ENCODE data around the gene RUBCNL.

Gene RUBCNL

GRCh38 chr13:46327246-46327645 is 59.8 kb downstream of the RUBCNL start:
- Histone ChIP-seq H3K4me3 (ENCODE audit: low read length) (no peak overlapping the region), H3K27me3 (ENCODE audit: control insufficient read depth, low read length) (no peaks in the 10 kb centered on the region), H4K20me1 (ENCODE audit: control insufficient read depth, insufficient read depth, low read depth, low read length) (no peaks in the 10 kb centered on the region), H3K4me1 (ENCODE audit: control insufficient read depth, low read length) (no peaks in the 10 kb centered on the region), H3K36me3 (ENCODE audit: control insufficient read depth, low read length) (no peaks in the 10 kb centered on the region), H3K9me2 (replicated peaks; ENCODE audit: control insufficient read depth, low read length) (no peaks in the 10 kb centered on the region), H3K9me3 (ENCODE audit: control insufficient read depth, insufficient read depth, low read length) (no peaks in the 10 kb centered on the region), H3K4me2 (ENCODE audit: low read length) (no peak overlapping the region), H3K79me2 (ENCODE audit: control insufficient read depth, low read length) (no peaks in the 10 kb centered on the region), H3K27ac (ENCODE audit: low read depth, low read length) (no peak overlapping the region), H3F3A (ENCODE audit: control insufficient read depth, insufficient read depth) (0 out of 2 replicates have a peak, but pooled peaks cover 3% of the 10 kb centered on the region)
- TF ChIP-seq CTCF (IDR thresholded peaks at IDR 0.05; ENCODE audit: low read depth, low read length, poor library complexity, severe bottlenecking) = no peak
- no peak for TF ChIP-seq EZH2phosphoT487 (IDR thresholded peaks at IDR 0.05; ENCODE audit: borderline replicate concordance, low read length)

GRCh38 chr13:46324976-46325375 is 62.1 kb downstream of the RUBCNL start:
- no peak overlapping the region for H3K27ac ChIP-seq (ENCODE audit: low read depth, low read length)
- no peaks in the 10 kb centered on the region for H3K27me3 ChIP-seq (ENCODE audit: control insufficient read depth, low read length)
- H3K79me2 ChIP-seq (ENCODE audit: control insufficient read depth, low read length) = no peaks in the 10 kb centered on the region
- H4K20me1 ChIP-seq (ENCODE audit: control insufficient read depth, insufficient read depth, low read depth, low read length) = no peaks in the 10 kb centered on the region
- TF ChIP-seq EZH2phosphoT487 (IDR thresholded peaks at IDR 0.05; ENCODE audit: borderline replicate concordance, low read length) = no peak
- H3K4me3 ChIP-seq (ENCODE audit: low read length) = no peak overlapping the region
- H3K9me2 ChIP-seq (replicated peaks; ENCODE audit: control insufficient read depth, low read length) = no peaks in the 10 kb centered on the region
- no peak overlapping the region for H3K4me2 ChIP-seq (ENCODE audit: low read length)
- no peaks in the 10 kb centered on the region for H3K36me3 ChIP-seq (ENCODE audit: control insufficient read depth, low read length)
- no peaks in the 10 kb centered on the region for H3K9me3 ChIP-seq (ENCODE audit: control insufficient read depth, insufficient read depth, low read length)
- 0 out of 2 replicates have a peak, but pooled peaks cover 3% of the 10 kb centered on the region for H3F3A ChIP-seq (ENCODE audit: control insufficient read depth, insufficient read depth)
- peaks cover 18% of the 10 kb centered on the region for H3K4me1 ChIP-seq (ENCODE audit: control insufficient read depth, low read length)

- H3K79me2 ChIP-seq (ENCODE audit: control insufficient read depth, low read length) = no peaks in the 10 kb centered on the region
Measured at GRCh38 chr13:46321494-46322225, 65.4 kb downstream of the RUBCNL start.

More at GRCh38 chr13:46321494-46322225, 65.4 kb downstream of the RUBCNL start:
- TF ChIP-seq EZH2phosphoT487 (IDR thresholded peaks at IDR 0.05; ENCODE audit: borderline replicate concordance, low read length) (no peak), CTCF (IDR thresholded peaks at IDR 0.05; ENCODE audit: low read depth, low read length, poor library complexity, severe bottlenecking) (peak; percentile 84)
- Histone ChIP-seq H3K4me1 (ENCODE audit: control insufficient read depth, low read length) (peaks cover 21% of the 10 kb centered on the region), H3K36me3 (ENCODE audit: control insufficient read depth, low read length) (no peaks in the 10 kb centered on the region), H3K27ac (ENCODE audit: low read depth, low read length) (no peak overlapping the region), H3K4me2 (ENCODE audit: low read length) (peak overlapping the region; percentile 9; the same call in 1 of the 2 replicates), H3K4me3 (ENCODE audit: low read length) (peak overlapping the region; percentile 5; the same call in 1 of the 2 replicates), H4K20me1 (ENCODE audit: control insufficient read depth, insufficient read depth, low read depth, low read length) (no peaks in the 10 kb centered on the region), H3K9me2 (replicated peaks; ENCODE audit: control insufficient read depth, low read length) (no peaks in the 10 kb centered on the region), H3K9me3 (ENCODE audit: control insufficient read depth, insufficient read depth, low read length) (no peaks in the 10 kb centered on the region), H3F3A (ENCODE audit: control insufficient read depth, insufficient read depth) (0 out of 2 replicates have a peak, but pooled peaks cover 3% of the 10 kb centered on the region), H3K27me3 (ENCODE audit: control insufficient read depth, low read length) (no peaks in the 10 kb centered on the region)
